Ovary (tissue), 9 donors: ENCODE results near the gene TOR1AIP2. TPM values are rescaled to one million over a fixed set of nuclear protein-coding genes. Genes with fewer than 3 reads are reported as not detected.

Source experiments
- DNase-seq, 5 donors: peaks; one replicate each; pipeline ENCODE4 v3.0.0-alpha.2; 2019 to 2020
- H3K27ac ChIP-seq, 2 donors: fragments of 200-600 bp; one replicate each; pipeline versions ENCODE4 v1.5.1 to v1.8.0; 2019 to 2022
- H3K27me3 ChIP-seq: fragments of 200-600 bp; one replicate; pipeline ENCODE4 v1.8.0; 2022
- H3K36me3 ChIP-seq: fragments of 200-600 bp; sonication (generic); one replicate; pipeline ENCODE4 v1.5.1; 2019
- H3K4me1 ChIP-seq: one replicate; pipeline ENCODE4 v1.8.1; 2013; ENCODE audit warnings: mild to moderate bottlenecking, moderate library complexity; ENCODE audit not compliant: insufficient read depth
- H3K4me3 ChIP-seq: fragments of 200-600 bp; sonication (generic); one replicate; pipeline ENCODE4 v1.5.1; 2017
- H3K9me3 ChIP-seq, 2 donors: fragments of 200-600 bp in 1 of 2; sonication (generic) in 1 of 2; one replicate each; pipeline versions ENCODE4 v1.5.1 to v1.8.1; 2013 to 2019; ENCODE audit warnings: mild to moderate bottlenecking in 1 of 2, moderate library complexity in 1 of 2
- EP300 ChIP-seq: sonication (generic); formaldehyde crosslinking; IDR thresholded peaks from one replicate; pipeline ENCODE4 v1.6.1; 2017; ENCODE audit warnings: antibody characterized with exemption
- POLR2A ChIP-seq: fragments of 450-650 bp; IDR thresholded peaks from one replicate; pipeline ENCODE4 v1.6.1; 2017; ENCODE audit warnings: antibody characterized with exemption, mild to moderate bottlenecking, moderate library complexity
- WGBS, 3 donors: extraction: QIAGEN DNeasy Blood & Tissue Kit in 1 of 3; methylation state at CpG; one replicate each; pipeline versions ENCODE4 v1.1.5 to v1.1.7; 2013 to 2017; 5-methylcytosine and 5-hydroxymethylcytosine counted together
- intact Hi-C, 4 donors: fragments of 100-400 bp; cut with DNase I; formaldehyde crosslinking; loops; one replicate each; pipeline versions ENCODE4 v1.11.0 to v1.15.1; 2022 to 2023
- polyA plus RNA-seq, 2 donors: library from polyadenylated mRNA; stranded (reverse); fragments of 200-250 nt in 1 of 2; fragments of 350-450 nt in 1 of 2; fragmentation: Illumina TruSeq in 1 of 2; extraction: RNeasy Lipid Tissue Mini Kit (QIAGEN cat#74804) in 1 of 2; gene quantifications; one replicate each; pipeline ENCODE4 v1.2.3, GENCODE V29; 2013 to 2014
- total RNA-seq, 7 donors: library from RNA; depleted of rRNA in 2 of 7; stranded (reverse); fragments of >200 nt in 2 of 7; fragmentation: NEBNext Ultra II Directional in 3 of 7; extraction: Animal tissue kit (Norgen Biotek cat#: 25700) in 3 of 7; gene quantifications; one replicate each; pipeline versions ENCODE4 v1.1.0 to v1.2.4, GENCODE V29; 2016 to 2023
- TF ChIP-seq, protein P1 (sequence below), 3 donors: fragments of 450-650 bp in 2 of 3; fragments of 200-600 bp in 1 of 3; IDR thresholded peaks; one replicate each; pipeline versions ENCODE4 v1.5.1 to v1.8.0; 2016 to 2022; ENCODE audit warnings: antibody characterized with exemption in 3 of 3, mild to moderate bottlenecking in 1 of 3
- donor health status: DM: no; HTN: no; CAD: no; lungs with moderate emphysema.
- donor health status: DM: no; HTN: no; CAD: no.
- donor health status: Bipolar disorder and iron deficiency.
- donor health status: DM: yes; HTN: yes; CAD: no.
- donor health status: DM: no; HTN: no; CAD: no.
- donor health status: DM: yes; HTN: yes; CAD: no.

TOR1AIP2 gene
- total and polyA plus RNA-seq, 9 donors: 9.7 to 89.7 (median 70.4) TPM

- Histone ChIP-seq H3K36me3 (no peaks in the 10 kb centered on the region), H3K4me3 (no peak overlapping the region), H3K27me3 (no peaks in the 10 kb centered on the region), H3K27ac (no peak overlapping the region), H3K4me1 (no peaks in the 10 kb centered on the region), H3K9me3 (no peaks in the 10 kb centered on the region)
- intact Hi-C loops: no loop called here
- TF ChIP-seq EP300: no peak
- TF ChIP-seq, protein P1, sequence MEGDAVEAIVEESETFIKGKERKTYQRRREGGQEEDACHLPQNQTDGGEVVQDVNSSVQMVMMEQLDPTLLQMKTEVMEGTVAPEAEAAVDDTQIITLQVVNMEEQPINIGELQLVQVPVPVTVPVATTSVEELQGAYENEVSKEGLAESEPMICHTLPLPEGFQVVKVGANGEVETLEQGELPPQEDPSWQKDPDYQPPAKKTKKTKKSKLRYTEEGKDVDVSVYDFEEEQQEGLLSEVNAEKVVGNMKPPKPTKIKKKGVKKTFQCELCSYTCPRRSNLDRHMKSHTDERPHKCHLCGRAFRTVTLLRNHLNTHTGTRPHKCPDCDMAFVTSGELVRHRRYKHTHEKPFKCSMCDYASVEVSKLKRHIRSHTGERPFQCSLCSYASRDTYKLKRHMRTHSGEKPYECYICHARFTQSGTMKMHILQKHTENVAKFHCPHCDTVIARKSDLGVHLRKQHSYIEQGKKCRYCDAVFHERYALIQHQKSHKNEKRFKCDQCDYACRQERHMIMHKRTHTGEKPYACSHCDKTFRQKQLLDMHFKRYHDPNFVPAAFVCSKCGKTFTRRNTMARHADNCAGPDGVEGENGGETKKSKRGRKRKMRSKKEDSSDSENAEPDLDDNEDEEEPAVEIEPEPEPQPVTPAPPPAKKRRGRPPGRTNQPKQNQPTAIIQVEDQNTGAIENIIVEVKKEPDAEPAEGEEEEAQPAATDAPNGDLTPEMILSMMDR (IDR thresholded peaks at IDR 0.05): no peak
- no peak for TF ChIP-seq POLR2A
- DNase-seq: no peak
- WGBS, 3 donors: 93 to 99% (median 97%) methylated on average over 2 of the region's 2 CpGs
Measured at GRCh38 chr1:179873438-179873851, 4.2 kb downstream of the TOR1AIP2 start.

GRCh38 chr1:179872558-179872957, 5.0 kb downstream of the TOR1AIP2 start:
- WGBS, 3 donors: 83 to 89% (median 84%) methylated on average over 5 of the region's 5 CpGs
- no peaks in the 10 kb centered on the region for H3K4me1 ChIP-seq
- intact Hi-C loops: no loop called here

GRCh38 chr1:179871940-179872339, 5.7 kb downstream of the TOR1AIP2 start:
- WGBS, 3 donors: 42 to 76% (median 53%) methylated on average over 1 of the region's 1 CpG
- no peak overlapping the region for H3K27ac ChIP-seq
- no peaks in the 10 kb centered on the region for H3K36me3 ChIP-seq
- DNase-seq: no peak
- no peak overlapping the region for H3K4me3 ChIP-seq
- no peaks in the 10 kb centered on the region for H3K4me1 ChIP-seq
- TF ChIP-seq, protein P1 (IDR thresholded peaks at IDR 0.05): no peak
- TF ChIP-seq EP300 (no peak), POLR2A (no peak)
- no peaks in the 10 kb centered on the region for H3K27me3 ChIP-seq
- H3K9me3 ChIP-seq: no peaks in the 10 kb centered on the region
- intact Hi-C loops: no loop called here

More at GRCh38 chr1:179872558-179872957, 5.0 kb downstream of the TOR1AIP2 start:
- H3K36me3 ChIP-seq: no peaks in the 10 kb centered on the region
- TF ChIP-seq, protein P1 (IDR thresholded peaks at IDR 0.05): no peak
- TF ChIP-seq EP300 (no peak), POLR2A (no peak)
- no peak overlapping the region for H3K4me3 ChIP-seq
- no peaks in the 10 kb centered on the region for H3K27me3 ChIP-seq
- no peak for DNase-seq
- no peak overlapping the region for H3K27ac ChIP-seq
- no peaks in the 10 kb centered on the region for H3K9me3 ChIP-seq

DNA sequence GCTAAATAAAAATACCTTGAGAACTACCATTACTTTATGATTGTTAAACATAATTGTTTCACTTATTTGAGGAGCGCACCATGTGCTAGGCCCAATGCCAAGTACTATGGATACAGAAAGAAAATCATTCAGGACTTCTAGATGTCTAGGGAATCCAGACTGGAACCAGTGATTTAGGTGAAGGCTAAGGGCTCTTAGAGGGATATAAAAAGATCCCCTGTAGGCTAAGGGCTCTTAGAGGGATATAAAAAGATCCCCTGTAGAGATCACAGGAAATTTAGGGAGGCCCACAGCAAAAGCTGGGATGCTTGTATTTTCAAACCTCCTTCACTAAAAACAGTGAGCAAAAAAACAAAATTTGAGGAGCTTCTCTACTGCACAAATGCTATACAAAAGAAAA, 6.7 kb downstream of the TOR1AIP2 start:
- no peaks in the 10 kb centered on the region for H3K9me3 ChIP-seq
- no peak overlapping the region for H3K4me3 ChIP-seq
- H3K27ac ChIP-seq: no peak overlapping the region
- TF ChIP-seq EP300: no peak
- no peak for TF ChIP-seq POLR2A
- intact Hi-C loops: no loop called here
- no peaks in the 10 kb centered on the region for H3K36me3 ChIP-seq
- DNase-seq: no peak
- no peaks in the 10 kb centered on the region for H3K4me1 ChIP-seq
- no peaks in the 10 kb centered on the region for H3K27me3 ChIP-seq
- WGBS, 3 donors: 92 to 98% (median 96%) methylated on average over 1 of the region's 1 CpG

DNA sequence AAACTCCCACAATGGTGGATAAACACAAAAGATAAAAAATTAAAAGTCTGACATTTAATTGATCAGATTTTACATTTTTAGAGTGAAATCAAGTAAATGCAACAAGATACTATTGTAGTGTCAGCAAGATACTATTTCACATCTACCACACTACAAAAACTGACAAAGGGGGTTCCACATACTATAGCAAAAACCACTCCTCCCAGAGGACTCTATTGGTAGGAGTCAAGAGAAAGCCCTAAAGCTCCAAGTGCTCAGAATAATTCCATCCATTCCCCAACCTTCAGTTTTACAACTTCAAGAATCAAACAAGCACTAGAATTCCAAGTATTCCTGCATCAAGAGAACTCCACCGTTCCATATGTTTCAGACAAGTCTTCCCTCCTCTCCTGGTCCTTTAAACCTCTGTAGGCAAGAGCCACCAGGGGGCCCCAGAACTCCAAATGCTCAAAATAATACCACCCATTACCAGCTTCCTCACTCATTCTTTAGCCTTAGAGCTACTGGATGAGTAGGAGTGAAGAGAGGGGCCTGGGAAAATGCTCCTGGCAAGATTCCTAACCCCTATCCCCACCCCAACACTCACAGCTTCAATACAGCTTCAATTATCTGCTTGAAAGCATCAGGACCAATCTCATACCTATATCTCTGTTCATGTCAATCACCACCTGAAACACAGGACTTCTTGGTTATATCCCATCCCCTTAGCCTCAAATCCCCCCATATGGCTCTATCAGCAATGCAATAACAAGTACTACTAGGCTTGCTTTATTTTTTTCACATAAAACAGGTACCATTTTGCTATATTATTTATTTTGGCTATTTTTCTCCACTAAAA, 9.9 kb downstream of the TOR1AIP2 start:
- TF ChIP-seq EP300: no peak
- TF ChIP-seq, protein P1 (IDR thresholded peaks at IDR 0.05): peak in 1 of 3 donors; percentile 42
- no peaks in the 10 kb centered on the region for H3K9me3 ChIP-seq
- H3K27me3 ChIP-seq: no peaks in the 10 kb centered on the region
- peak in 4 of 5 donors; percentile 28 to 59 (median 48) for DNase-seq
- intact Hi-C loops: loop anchor here in 3 of 4 donors (5.0 to 10.0 kb wide), 2 partner anchors 307 to 310 kb away; no protein-coding TSS in a partner anchor
- no peaks in the 10 kb centered on the region for H3K4me1 ChIP-seq
- 15 to 22% (median 17%) methylated on average over 1 of the region's 1 CpG for WGBS, 3 donors
- no peak overlapping the region for H3K27ac ChIP-seq
- H3K36me3 ChIP-seq: no peaks in the 10 kb centered on the region
- H3K4me3 ChIP-seq: no peak overlapping the region
